HFFc6 (cell line): ENCODE data around the gene UNC5C. TPM values are rescaled to one million over a fixed set of nuclear protein-coding genes. Genes with fewer than 3 reads are reported as not detected.

Source experiments
- DNase-seq: peaks from one replicate; pipeline ENCODE4 v3.0.0-alpha.2; 2018
- H3K27ac Mint-ChIP-seq: 2 replicates; pipeline ENCODE4 v1.8.0; 2020; ENCODE audit warnings: mild to moderate bottlenecking, mixed read lengths
- H3K27me3 Mint-ChIP-seq: 2 replicates; pipeline ENCODE4 v1.8.0; 2021; ENCODE audit warnings: mild to moderate bottlenecking, moderate library complexity, mixed read lengths; ENCODE audit not compliant: insufficient read depth
- H3K36me3 Mint-ChIP-seq: 2 replicates; pipeline ENCODE4 v1.8.0; 2021; ENCODE audit warnings: low read depth, mixed read lengths
- H3K4me1 Mint-ChIP-seq: 2 replicates; pipeline ENCODE4 v1.8.0; 2020; ENCODE audit warnings: low read depth, mixed read lengths
- H3K4me3 Mint-ChIP-seq: 2 replicates; pipeline ENCODE4 v1.8.0; 2020; ENCODE audit warnings: mild to moderate bottlenecking, moderate library complexity, mixed read lengths
- H3K9me3 Mint-ChIP-seq: 2 replicates; pipeline ENCODE4 v1.8.0; 2020; ENCODE audit warnings: mild to moderate bottlenecking, mixed read lengths
- total RNA-seq, 6 experiments: library from RNA; stranded (reverse); fragmentation: NEBNext Ultra II Directional; extraction: Animal tissue kit (Norgen Biotek cat#: 25700); gene quantifications; 2 replicates in 1 of 6; 3 replicates in 5 of 6; pipeline ENCODE4 v1.2.3, GENCODE V29; 2021
- TF ChIP-seq, protein P1 (sequence below): fragments of 200-600 bp; sonication (generic); IDR thresholded peaks from 2 replicates; pipeline ENCODE4 v1.5.0; 2021; ENCODE audit warnings: antibody characterized with exemption, mild to moderate bottlenecking

Gene UNC5C
- total RNA-seq, 6 experiments from 2014 or later = not detected

DNA sequence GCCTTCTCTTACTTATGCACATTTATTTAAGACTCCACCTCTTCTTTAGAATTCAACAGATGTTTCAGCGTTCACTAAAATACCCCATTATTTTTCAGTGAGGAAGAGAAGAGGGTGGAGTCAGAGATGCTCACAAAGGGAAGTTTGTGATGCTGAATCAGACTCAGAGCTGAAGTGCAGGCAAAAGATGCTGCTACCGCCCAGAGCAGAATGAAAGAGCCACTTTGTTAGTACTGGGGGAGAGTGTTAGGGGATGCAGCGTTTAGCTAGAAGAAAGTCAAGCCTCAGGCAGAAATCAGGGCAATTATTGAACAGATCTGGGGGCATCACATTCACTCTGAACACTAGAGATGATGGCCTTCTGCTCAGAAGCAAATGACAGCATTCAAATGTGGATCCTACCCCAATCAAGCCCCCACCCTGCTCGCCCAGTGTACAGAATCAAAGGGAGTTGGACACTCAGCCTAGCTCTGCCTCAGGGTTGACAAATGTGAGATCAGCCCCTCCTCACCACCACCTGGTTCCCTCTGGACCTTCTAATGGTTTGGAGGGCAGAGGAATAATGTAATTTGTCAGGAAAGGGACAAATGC is 138.3 kb downstream of the UNC5C start:
- TF ChIP-seq, protein P1, sequence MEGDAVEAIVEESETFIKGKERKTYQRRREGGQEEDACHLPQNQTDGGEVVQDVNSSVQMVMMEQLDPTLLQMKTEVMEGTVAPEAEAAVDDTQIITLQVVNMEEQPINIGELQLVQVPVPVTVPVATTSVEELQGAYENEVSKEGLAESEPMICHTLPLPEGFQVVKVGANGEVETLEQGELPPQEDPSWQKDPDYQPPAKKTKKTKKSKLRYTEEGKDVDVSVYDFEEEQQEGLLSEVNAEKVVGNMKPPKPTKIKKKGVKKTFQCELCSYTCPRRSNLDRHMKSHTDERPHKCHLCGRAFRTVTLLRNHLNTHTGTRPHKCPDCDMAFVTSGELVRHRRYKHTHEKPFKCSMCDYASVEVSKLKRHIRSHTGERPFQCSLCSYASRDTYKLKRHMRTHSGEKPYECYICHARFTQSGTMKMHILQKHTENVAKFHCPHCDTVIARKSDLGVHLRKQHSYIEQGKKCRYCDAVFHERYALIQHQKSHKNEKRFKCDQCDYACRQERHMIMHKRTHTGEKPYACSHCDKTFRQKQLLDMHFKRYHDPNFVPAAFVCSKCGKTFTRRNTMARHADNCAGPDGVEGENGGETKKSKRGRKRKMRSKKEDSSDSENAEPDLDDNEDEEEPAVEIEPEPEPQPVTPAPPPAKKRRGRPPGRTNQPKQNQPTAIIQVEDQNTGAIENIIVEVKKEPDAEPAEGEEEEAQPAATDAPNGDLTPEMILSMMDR = no peak
- Mint-ChIP-seq H3K4me3 (no peak overlapping the region), H3K36me3 (no peaks in the 10 kb centered on the region), H3K9me3 (peaks cover 35% of the 10 kb centered on the region), H3K27ac (no peak overlapping the region), H3K4me1 (no peaks in the 10 kb centered on the region), H3K27me3 (no peaks in the 10 kb centered on the region; the same call in 1 of the 2 replicates)
- no peak for DNase-seq

DNA sequence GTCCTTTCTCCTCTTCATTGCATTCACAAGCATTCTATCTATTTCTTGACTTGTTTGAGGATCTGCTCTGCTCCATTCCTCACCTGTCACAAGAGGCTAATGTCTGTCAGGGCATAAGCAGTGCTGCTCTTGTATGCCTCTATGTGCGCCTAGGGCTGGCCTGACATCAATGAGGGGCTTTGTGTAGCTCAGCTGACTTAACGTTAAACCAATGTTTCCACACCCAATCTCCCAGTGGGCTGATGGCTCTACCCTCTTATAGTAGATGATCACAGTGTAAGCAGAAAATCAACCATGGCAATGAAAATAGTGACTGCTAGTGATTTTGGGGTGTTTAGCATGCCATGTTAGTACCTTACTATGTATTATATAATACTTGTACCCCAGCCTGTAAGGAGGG is 139.0 kb downstream of the UNC5C start:
- Mint-ChIP-seq H3K27ac (no peak overlapping the region), H3K9me3 (peaks cover 42% of the 10 kb centered on the region), H3K4me1 (no peaks in the 10 kb centered on the region), H3K4me3 (no peak overlapping the region), H3K27me3 (no peaks in the 10 kb centered on the region; the same call in 1 of the 2 replicates), H3K36me3 (no peaks in the 10 kb centered on the region)
- no peak for DNase-seq
- TF ChIP-seq, protein P1 = no peak

DNA sequence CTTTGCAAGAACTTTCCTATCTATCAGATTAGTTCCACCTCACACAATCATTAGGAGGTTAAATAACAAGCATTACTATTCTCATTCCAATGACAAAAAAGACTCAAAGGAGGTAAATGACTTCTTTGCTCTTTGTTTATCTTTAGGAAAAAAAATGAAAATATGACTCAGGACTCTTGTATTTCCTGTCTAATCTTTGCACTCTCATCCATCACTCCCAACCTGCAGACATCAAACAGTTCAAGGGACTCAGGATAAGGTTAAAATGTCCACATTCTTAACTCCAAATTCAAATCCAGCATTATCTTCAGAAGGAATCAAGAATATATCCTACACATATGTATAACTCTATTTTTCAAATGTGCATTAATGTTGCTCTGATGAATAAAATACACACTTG is 139.6 kb downstream of the UNC5C start:
- no peak overlapping the region for H3K4me3 Mint-ChIP-seq
- no peak for DNase-seq
- no peaks in the 10 kb centered on the region for H3K36me3 Mint-ChIP-seq
- H3K4me1 Mint-ChIP-seq = no peaks in the 10 kb centered on the region
- peaks cover 48% of the 10 kb centered on the region for H3K9me3 Mint-ChIP-seq
- H3K27ac Mint-ChIP-seq = no peak overlapping the region
- TF ChIP-seq, protein P1 = no peak
- peaks cover 3% of the 10 kb centered on the region for H3K27me3 Mint-ChIP-seq

DNA sequence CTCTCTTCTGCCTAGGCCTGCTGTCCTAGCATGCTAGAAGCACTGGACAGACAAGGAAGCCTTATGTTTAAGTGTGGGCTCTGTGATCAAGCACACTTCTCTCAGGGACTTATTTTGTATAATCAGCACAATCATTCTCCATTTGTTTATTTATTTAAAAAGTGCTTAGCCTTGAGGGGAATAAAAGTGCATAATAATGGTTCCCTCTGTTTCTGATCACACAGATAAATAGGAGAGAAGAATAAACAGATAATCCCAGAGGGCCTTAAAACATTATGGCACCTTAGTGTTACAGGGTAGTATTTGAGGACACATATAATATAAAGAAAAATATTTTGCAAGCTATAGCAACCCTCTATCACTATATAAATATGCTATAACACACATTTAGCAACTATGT is 146.5 kb downstream of the UNC5C start:
- no peaks in the 10 kb centered on the region for H3K4me1 Mint-ChIP-seq
- no peaks in the 10 kb centered on the region for H3K36me3 Mint-ChIP-seq
- DNase-seq = no peak
- no peak overlapping the region for H3K27ac Mint-ChIP-seq
- peaks cover 49% of the 10 kb centered on the region for H3K9me3 Mint-ChIP-seq
- H3K4me3 Mint-ChIP-seq = no peak overlapping the region
- TF ChIP-seq, protein P1 = no peak
- peaks cover 3% of the 10 kb centered on the region; the same call in 1 of the 2 replicates for H3K27me3 Mint-ChIP-seq

DNA sequence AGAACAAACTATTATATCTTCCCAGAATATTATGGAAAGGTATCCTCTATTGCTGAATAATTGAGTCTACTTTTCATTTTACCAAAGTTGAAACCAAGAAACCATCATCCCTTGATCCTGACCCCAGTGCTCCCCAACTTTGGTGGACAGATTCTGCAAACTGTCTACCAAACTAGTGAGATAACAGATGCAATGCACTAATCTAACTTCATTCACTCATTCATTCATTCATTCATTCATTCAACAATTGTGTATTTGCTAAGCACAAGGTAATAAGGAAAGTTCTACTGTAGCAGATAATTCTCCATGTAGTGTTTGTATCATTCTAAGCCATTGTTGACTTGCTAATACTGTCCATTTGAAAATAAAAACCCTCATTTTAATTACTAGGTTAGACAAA is 150.6 kb downstream of the UNC5C start:
- Mint-ChIP-seq H3K4me3 (no peak overlapping the region), H3K27ac (no peak overlapping the region), H3K36me3 (no peaks in the 10 kb centered on the region), H3K9me3 (peaks cover 37% of the 10 kb centered on the region), H3K27me3 (no peaks in the 10 kb centered on the region), H3K4me1 (no peaks in the 10 kb centered on the region)
- TF ChIP-seq, protein P1 = no peak
- DNase-seq = no peak
